Loucy (cell line): ENCODE measurements around the gene PTPRZ1.

Source experiments
- H2AFZ ChIP-seq: fragments of 200-600 bp; sonication (generic); 2 replicates; pipeline ENCODE4 v1.6.0; 2016; ENCODE audit warnings: antibody characterized with exemption, mild to moderate bottlenecking, low read length, moderate library complexity
- H3F3A ChIP-seq: fragments of 200-600 bp; 2 replicates; pipeline ENCODE4 v1.6.0; 2016; ENCODE audit warnings: antibody characterized with exemption, low read depth, mild to moderate bottlenecking
- H3K27me3 ChIP-seq: fragments of 200-600 bp; sonication (generic); 2 replicates; pipeline ENCODE4 v1.6.1; 2014; ENCODE audit warnings: low read length, mild to moderate bottlenecking; ENCODE audit not compliant: insufficient read depth, poor library complexity, severe bottlenecking
- H3K36me3 ChIP-seq: fragments of 200-600 bp; sonication (generic); 2 replicates; pipeline ENCODE4 v1.6.1; 2016; ENCODE audit warnings: low read length; ENCODE audit not compliant: insufficient read depth
- H3K4me1 ChIP-seq: fragments of 200-600 bp; sonication (generic); 2 replicates; pipeline ENCODE4 v1.5.1; 2014; ENCODE audit warnings: low read length, mild to moderate bottlenecking; ENCODE audit not compliant: insufficient read depth, poor library complexity, severe bottlenecking
- H3K4me2 ChIP-seq: fragments of 200-600 bp; sonication (generic); 2 replicates; pipeline ENCODE4 v1.6.0; 2014; ENCODE audit warnings: antibody characterized with exemption, low read length, low read depth, mild to moderate bottlenecking; ENCODE audit not compliant: poor library complexity, severe bottlenecking
- H3K4me3 ChIP-seq: fragments of 200-600 bp; sonication (generic); 2 replicates; pipeline ENCODE4 v1.5.1; 2014; ENCODE audit warnings: low read length, mild to moderate bottlenecking, mixed read lengths; ENCODE audit not compliant: poor library complexity, severe bottlenecking
- H3K79me2 ChIP-seq: fragments of 200-600 bp; sonication (generic); 2 replicates; pipeline ENCODE4 v1.6.1; 2014; ENCODE audit warnings: low read length; ENCODE audit not compliant: insufficient read depth
- H3K9ac ChIP-seq: fragments of 200-600 bp; sonication (generic); 2 replicates; pipeline ENCODE4 v1.6.0; 2014; ENCODE audit warnings: mild to moderate bottlenecking, low read depth, low read length, moderate library complexity; ENCODE audit not compliant: poor library complexity, severe bottlenecking
- H3K9me2 ChIP-seq: fragments of 200-600 bp; sonication (generic); replicated peaks from 2 replicates; pipeline ENCODE4 v1.6.1; 2016; ENCODE audit warnings: low read depth, low read length, mixed read lengths
- H3K9me3 ChIP-seq: fragments of 200-600 bp; sonication (generic); 2 replicates; pipeline ENCODE4 v1.6.1; 2014; ENCODE audit warnings: mild to moderate bottlenecking, antibody characterized with exemption, low read length, low read depth; ENCODE audit not compliant: insufficient read depth
- H4K20me1 ChIP-seq: fragments of 200-600 bp; sonication (generic); 2 replicates; pipeline ENCODE4 v1.6.0; 2014; ENCODE audit warnings: antibody characterized with exemption, low read length, mild to moderate bottlenecking; ENCODE audit not compliant: insufficient read depth, poor library complexity, severe bottlenecking
- CTCF ChIP-seq: fragments of 200-600 bp; sonication (generic); conservative IDR thresholded peaks from 2 replicates; pipeline ENCODE4 v1.5.1; 2014; ENCODE audit warnings: mild to moderate bottlenecking, antibody characterized with exemption, low read length
- EZH2phosphoT487 ChIP-seq: fragments of 200-600 bp; IDR thresholded peaks from 2 replicates; pipeline ENCODE4 v1.6.1; 2018; ENCODE audit warnings: antibody characterized with exemption, mild to moderate bottlenecking, moderate library complexity, borderline replicate concordance

PTPRZ1 gene

DNA sequence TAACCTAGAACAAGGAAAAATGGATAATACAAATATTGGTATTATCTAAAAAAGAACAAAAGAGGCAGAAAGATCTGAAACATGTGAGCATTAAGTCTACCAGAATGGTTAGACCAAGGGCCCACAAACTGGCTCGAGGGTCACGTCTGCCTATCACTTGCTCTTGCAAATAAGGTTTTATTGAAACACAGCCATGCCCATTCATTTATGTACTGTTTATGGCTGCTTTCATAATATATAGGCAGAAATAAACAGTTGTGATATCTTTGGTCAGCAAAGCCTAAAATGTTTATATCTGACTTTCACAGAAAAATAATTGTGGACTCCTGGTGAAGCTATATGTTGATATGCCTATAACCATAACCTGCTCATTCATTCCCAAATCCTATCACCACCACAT, 199.3 kb downstream of the PTPRZ1 start:
- Histone ChIP-seq H3K4me2 (no peak overlapping the region), H4K20me1 (no peaks in the 10 kb centered on the region), H3K4me1 (no peaks in the 10 kb centered on the region), H3K27me3 (no peaks in the 10 kb centered on the region), H3K9ac (no peak overlapping the region), H3K36me3 (no peaks in the 10 kb centered on the region), H3K9me3 (no peaks in the 10 kb centered on the region), H3K79me2 (no peaks in the 10 kb centered on the region), H3F3A (no peaks in the 10 kb centered on the region), H3K4me3 (no peak overlapping the region), H3K9me2 (no peaks in the 10 kb centered on the region), H2AFZ (no peak overlapping the region)
- TF ChIP-seq CTCF (no peak), EZH2phosphoT487 (no peak)

GRCh38 chr7:122072924-122073599, 200.1 kb downstream of the PTPRZ1 start:
- H3K9me2 ChIP-seq, result no peaks in the 10 kb centered on the region
- no peaks in the 10 kb centered on the region for H3F3A ChIP-seq
- no peaks in the 10 kb centered on the region for H3K79me2 ChIP-seq
- H2AFZ ChIP-seq, result no peak overlapping the region
- H3K4me1 ChIP-seq, result no peaks in the 10 kb centered on the region
- no peak overlapping the region for H3K4me3 ChIP-seq
- no peaks in the 10 kb centered on the region for H3K36me3 ChIP-seq
- H3K9ac ChIP-seq, result no peak overlapping the region
- no peak overlapping the region for H3K4me2 ChIP-seq
- TF ChIP-seq EZH2phosphoT487 (no peak), CTCF (no peak)
- H4K20me1 ChIP-seq, result no peaks in the 10 kb centered on the region
- no peaks in the 10 kb centered on the region for H3K9me3 ChIP-seq
- H3K27me3 ChIP-seq, result no peaks in the 10 kb centered on the region

- Histone ChIP-seq H3K4me1 (no peaks in the 10 kb centered on the region), H3K9me2 (no peaks in the 10 kb centered on the region), H4K20me1 (no peaks in the 10 kb centered on the region), H3K4me2 (no peak overlapping the region), H3K79me2 (no peaks in the 10 kb centered on the region), H3K9me3 (no peaks in the 10 kb centered on the region), H3K36me3 (no peaks in the 10 kb centered on the region), H3K9ac (no peak overlapping the region), H2AFZ (no peak overlapping the region), H3F3A (no peaks in the 10 kb centered on the region), H3K27me3 (no peaks in the 10 kb centered on the region), H3K4me3 (no peak overlapping the region)
- TF ChIP-seq EZH2phosphoT487 (no peak), CTCF (no peak)
Observed at GRCh38 chr7:122073635-122074034, 200.7 kb downstream of the PTPRZ1 start.
